Fibroblast of lung (primary cell): ENCODE data around the gene FER.

Experiments
- EZH2 ChIP-seq: IDR thresholded peaks from 2 replicates; pipeline ENCODE4 v1.5.1; 2012; ENCODE audit warnings: low read length, control low read depth, mild to moderate bottlenecking; ENCODE audit errors: missing control alignments
- TF ChIP-seq, protein P1 (sequence below), 2 donors: IDR thresholded peaks in 1 of 2; conservative IDR thresholded peaks in 1 of 2; 1 replicate in 1 of 2; 2 replicates in 1 of 2; pipeline ENCODE4 v1.5.1; 2011 to 2012; ENCODE audit warnings: low read length in 2 of 2, control low read depth in 1 of 2, inconsistent platforms in 1 of 2, low read depth in 1 of 2, mild to moderate bottlenecking in 1 of 2

DNA sequence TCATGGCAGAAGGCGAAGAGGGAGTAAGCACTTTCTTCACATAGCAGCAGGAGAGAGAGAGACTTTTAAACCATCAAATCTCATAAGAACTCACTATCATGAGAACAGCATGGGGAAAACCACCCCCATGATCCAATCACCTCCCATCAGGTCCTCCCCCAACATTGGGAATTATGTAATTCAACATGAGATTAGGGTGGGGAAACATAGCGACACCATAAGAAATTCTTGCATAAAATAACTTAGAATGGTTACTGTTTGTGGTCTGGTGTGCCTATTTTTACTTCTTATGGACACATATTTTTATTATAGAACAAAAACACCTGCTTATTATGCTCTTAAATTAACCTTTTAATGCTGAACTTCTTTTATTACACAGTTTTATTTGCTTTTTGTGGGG, 364.0 kb downstream of the FER start:
- TF ChIP-seq, protein P1, sequence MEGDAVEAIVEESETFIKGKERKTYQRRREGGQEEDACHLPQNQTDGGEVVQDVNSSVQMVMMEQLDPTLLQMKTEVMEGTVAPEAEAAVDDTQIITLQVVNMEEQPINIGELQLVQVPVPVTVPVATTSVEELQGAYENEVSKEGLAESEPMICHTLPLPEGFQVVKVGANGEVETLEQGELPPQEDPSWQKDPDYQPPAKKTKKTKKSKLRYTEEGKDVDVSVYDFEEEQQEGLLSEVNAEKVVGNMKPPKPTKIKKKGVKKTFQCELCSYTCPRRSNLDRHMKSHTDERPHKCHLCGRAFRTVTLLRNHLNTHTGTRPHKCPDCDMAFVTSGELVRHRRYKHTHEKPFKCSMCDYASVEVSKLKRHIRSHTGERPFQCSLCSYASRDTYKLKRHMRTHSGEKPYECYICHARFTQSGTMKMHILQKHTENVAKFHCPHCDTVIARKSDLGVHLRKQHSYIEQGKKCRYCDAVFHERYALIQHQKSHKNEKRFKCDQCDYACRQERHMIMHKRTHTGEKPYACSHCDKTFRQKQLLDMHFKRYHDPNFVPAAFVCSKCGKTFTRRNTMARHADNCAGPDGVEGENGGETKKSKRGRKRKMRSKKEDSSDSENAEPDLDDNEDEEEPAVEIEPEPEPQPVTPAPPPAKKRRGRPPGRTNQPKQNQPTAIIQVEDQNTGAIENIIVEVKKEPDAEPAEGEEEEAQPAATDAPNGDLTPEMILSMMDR (conservative IDR thresholded peaks at IDR 0.05 in 1 of 2, IDR thresholded peaks at IDR 0.05 in 1 of 2; ENCODE audit: low read depth in 1 of 2, low read length in 2 of 2), result no peak
- TF ChIP-seq EZH2, result no peak
